Dedifferentiated amniotic fluid mesenchymal stem cell (primary cell): ENCODE results near the gene OS9.
"Not testable (repeated sequence)": the region's sequence is repeated elsewhere in the genome, so short reads cannot be mapped to it uniquely, and the experiment has no call there.

Experiments used
- DNase-seq: peaks from one replicate; pipeline ENCODE4 v3.0.0-alpha.2; 2016; ENCODE audit errors: extremely low spot score

Gene OS9

DNA sequence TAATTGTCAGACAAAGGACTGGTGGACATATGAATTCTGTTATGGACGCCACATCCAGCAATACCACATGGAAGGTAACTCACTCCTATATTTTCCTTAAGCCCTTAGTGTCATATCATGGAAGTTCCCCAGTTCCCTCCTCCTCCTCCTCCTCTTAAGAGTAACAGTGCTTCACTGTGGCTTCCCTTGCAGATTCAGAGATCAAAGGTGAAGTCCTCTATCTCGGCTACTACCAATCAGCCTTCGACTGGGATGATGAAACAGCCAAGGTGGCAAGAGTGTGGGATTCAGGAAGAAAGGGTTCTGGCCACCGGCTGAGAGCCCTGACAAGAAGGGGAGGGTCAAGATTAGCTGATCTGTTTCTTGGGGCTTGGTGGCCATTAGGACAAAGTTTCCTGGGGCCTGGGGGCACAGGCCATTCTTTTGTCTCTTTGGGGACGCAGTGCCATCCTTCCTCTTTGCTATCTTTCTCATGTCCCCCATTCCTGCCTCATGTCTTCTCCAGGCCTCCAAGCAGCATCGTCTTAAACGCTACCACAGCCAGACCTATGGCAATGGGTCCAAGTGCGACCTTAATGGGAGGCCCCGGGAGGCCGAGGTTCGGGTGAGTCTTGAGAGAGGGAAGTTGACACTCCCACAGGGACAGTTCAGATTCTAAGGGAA lies 2.0 kb downstream of the OS9 start:
- no peak for DNase-seq

DNA sequence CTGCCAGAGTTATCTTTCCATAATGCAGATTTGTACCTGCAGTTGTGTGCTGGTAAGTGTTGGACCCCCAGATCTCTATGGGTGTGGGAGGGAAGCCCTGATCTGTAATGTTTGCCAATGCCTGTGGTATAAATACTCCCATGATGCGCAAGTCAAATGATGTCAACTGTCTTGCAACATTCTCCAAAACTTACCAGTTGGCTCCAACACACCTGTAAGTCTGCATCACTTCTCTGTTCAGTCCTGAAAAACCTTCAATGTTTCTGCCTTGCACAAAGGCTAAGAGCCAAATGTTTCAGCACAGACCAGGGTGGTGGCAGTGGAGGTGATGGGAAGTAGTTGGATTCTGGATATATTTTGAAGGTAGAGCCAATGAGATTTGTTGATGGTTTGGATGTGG lies 3.1 kb downstream of the OS9 start:
- DNase-seq: no peak

DNA sequence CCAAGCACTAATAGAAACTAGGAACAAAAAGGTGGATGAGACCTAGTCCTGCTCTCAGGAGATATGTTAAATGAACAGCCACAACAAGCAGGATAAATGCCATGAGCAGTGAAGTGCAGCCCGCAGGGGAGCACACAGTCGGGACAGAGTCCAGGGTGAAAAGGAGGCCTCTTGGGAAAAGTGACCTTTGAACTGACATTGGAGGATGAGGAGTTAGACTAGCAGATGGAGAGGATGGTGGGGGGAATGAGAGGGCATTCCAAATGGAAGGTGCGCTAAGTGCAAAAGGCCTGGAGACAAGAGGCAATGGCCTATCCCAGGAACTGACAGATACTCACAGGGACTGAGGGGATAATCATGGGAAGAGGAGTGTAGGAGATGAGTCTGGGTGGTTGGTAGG lies 4.5 kb downstream of the OS9 start:
- no peak for DNase-seq

DNA sequence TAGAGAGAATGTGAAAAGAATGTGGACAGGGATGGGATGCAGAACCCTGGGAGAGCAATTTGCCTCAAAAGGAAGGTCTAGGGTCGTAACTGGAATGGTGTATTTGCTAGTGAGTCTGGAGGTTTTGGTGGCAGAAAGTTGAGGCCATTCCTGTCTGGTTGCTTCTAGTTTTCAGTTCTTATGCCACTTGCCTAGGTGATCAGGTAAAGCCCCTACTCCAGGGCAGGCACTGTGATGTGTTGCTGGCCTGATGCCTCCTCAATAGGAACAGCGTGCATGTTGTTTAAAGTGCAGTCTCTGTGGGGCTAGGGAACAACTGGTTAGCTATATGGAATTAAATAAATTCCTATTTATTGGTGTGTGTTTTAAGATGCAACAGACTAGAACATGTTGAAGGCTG lies 6.4 kb downstream of the OS9 start:
- DNase-seq: no peak

DNA sequence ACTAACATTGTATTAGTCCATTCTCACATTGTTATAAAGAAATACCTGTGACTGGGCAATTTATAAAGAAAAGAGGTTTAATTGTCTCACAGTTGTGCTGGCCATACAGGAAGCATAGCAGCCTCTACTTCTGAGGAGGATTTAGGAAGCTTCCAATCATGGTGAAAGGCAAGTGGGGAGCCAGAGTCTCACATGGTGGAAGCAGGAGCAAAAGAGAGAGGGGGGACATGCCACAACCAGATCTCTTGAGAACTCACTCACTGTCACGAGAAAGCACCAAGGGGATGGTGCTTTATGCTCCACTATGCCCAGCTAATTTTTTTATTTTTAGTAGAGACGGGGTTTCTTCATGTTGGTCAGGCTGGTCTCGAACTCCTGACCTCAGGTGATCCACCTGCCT lies 13.3 kb downstream of the OS9 start:
- DNase-seq: no peak

DNA sequence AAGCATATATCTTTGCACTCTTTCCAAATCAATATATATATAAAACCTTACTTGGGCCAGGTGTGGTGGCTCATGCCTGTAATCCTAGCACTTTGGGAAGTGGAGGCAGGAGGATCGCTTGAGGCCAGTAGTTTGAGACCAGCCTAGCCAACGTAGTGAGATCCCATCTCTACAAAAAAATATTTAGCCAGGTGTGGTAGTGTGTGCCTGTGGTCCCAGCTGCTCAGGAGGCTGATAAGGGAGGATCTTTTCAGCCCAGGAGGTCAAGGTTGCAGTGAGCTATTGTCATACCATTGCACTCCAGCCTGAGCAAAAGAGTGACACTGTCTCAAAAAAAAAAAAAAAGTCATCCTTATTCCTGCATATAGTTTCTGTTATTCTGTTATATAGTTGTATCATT lies 14.4 kb downstream of the OS9 start:
- no peak for DNase-seq

DNA sequence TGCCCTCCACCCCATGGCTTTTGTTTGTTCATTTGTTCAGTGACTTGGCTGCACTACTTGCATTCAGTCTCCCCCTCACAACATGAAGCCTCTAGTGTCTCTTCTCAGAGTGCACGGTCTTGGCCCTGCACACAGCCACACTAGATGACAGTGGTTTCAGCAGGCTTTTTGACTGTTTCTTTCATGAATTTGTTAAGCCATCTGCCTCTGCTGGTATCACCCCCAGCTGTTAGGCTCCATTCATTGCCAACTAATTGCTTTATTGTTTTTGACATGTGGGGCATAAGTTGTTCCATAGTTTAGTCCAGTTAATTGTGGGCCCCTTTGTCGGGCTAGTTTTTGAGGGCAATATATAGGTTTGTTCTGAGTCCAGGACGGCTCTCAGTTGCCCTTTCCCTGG lies 18.8 kb downstream of the OS9 start:
- DNase-seq: no peak

DNA sequence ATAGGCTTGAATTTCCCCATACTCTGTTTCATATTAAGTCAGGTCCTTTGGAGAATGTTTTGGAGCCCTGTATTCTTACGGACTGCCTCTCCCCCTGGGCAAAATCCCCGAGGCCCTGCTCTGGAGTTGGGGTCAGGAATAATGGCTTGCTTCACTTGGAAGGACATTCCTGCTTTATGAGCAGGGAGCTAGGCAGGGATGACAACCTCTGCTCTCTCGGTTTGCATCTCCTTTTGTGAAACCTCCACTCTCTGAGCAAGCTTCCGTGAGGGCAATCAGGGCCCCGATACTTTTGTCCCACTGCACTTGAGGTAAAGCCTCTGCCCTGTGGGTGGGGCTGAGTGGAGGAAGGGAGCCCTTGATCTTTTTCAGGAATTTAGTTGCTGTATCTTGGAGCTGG lies 19.3 kb downstream of the OS9 start:
- DNase-seq: no peak

DNA sequence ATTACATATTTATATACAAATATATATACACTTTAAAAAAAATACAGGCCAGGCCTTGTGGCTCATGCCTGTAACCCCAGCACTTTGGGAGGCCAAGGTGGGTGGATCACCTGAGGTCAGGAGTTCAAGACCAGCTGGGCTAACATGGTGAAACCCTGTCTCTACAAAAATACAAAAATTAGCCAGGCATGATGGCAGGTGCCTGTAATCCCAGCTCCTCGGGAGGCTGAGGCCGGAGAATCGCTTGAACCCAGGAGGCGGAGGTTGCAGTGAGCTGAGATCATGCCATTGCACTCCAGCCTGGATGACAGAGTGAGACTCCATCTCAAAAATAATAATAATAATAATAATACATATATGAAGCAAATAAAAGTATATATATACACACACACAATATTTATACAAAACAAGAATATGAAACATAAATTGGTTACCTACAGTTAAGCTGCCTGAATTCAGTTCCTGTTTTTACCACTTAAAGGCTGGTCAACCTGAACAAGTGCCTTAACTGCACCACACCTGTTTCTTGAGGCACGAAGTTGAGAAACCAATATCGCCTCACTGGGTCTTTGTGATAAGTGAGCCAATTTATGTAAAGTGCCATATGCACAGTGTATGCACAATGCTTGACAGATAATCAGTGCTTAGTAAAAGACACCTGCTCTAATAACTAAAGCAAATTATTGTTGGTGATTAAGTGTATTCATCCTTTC lies 21.3 kb downstream of the OS9 start:
- DNase-seq: not testable (repeated sequence)

DNA sequence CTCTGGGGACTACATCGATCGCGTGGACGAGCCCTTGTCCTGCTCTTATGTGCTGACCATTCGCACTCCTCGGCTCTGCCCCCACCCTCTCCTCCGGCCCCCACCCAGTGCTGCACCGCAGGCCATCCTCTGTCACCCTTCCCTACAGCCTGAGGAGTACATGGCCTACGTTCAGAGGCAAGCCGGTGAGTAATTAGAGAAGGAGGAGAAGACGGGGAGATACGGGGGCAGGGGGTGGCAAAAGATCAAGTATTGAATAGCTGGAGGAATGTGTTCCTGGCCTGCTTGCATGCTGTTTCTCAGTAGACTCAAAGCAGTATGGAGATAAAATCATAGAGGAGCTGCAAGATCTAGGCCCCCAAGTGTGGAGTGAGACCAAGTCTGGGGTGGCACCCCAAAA lies 21.9 kb downstream of the OS9 start:
- DNase-seq: no peak

DNA sequence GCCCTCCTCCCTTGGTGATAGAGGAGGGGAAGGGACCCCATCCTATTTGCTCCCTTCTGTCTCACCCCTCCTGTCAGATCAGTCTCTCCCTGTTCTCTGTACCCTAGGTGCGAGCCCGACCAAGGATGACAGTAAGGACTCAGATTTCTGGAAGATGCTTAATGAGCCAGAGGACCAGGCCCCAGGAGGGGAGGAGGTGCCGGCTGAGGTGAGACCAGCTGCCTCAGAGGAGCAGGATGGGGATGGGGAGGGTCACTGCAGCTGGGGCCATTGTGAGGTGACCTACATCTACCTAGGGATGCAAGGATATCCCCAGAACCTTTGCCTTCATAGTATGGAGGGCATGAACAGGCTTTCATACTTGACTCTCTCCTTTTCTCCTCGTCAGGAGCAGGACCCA lies 22.4 kb downstream of the OS9 start:
- DNase-seq: no peak

DNA sequence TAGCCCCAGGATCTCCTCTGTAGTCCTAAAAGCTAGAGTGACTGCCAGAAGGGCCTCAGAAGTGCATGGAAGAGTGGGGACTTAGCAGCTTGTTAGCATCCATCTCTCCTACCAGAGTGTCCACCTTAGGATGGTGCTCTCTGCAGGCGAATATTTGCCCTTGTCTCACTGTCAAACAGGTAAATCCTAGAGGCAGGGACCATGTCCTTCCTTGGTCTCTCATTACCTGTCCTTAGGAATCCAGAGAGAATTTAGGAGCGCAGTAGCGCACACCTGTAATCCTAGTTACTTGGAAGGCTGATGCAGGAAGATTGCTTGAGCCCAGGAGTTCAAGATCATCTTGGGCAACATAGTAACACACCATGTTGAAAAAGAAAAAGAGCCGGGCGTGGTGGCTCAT lies 23.2 kb downstream of the OS9 start:
- no peak for DNase-seq

DNA sequence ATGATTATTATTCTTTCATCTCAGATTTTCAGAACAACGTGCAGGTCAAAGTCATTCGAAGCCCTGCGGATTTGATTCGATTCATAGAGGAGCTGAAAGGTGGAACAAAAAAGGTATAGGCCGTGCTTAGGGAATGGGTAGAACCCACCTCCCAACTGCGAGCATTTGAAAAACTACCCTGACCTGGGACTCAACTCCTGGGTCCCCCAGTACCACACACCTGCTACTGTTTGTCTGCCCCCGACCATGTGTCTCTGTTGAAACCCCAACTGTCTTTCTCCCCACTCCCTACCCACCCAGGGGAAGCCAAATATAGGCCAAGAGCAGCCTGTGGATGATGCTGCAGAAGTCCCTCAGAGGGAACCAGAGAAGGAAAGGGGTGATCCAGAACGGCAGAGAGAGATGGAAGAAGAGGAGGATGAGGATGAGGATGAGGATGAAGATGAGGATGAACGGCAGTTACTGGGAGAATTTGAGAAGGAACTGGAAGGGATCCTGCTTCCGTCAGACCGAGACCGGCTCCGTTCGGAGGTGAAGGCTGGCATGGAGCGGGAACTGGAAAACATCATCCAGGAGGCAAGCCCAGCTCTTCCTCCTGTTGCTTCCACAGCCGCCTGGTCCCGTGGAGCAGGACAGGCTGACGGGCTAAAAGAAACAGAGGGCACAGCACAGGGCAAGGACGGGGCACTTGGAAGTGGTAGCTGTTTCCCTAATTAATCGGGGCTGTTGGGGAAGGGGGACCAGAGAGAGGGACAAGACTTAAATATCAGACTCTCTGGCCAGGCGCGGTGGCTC lies 24.1 kb downstream of the OS9 start:
- no peak for DNase-seq

DNA sequence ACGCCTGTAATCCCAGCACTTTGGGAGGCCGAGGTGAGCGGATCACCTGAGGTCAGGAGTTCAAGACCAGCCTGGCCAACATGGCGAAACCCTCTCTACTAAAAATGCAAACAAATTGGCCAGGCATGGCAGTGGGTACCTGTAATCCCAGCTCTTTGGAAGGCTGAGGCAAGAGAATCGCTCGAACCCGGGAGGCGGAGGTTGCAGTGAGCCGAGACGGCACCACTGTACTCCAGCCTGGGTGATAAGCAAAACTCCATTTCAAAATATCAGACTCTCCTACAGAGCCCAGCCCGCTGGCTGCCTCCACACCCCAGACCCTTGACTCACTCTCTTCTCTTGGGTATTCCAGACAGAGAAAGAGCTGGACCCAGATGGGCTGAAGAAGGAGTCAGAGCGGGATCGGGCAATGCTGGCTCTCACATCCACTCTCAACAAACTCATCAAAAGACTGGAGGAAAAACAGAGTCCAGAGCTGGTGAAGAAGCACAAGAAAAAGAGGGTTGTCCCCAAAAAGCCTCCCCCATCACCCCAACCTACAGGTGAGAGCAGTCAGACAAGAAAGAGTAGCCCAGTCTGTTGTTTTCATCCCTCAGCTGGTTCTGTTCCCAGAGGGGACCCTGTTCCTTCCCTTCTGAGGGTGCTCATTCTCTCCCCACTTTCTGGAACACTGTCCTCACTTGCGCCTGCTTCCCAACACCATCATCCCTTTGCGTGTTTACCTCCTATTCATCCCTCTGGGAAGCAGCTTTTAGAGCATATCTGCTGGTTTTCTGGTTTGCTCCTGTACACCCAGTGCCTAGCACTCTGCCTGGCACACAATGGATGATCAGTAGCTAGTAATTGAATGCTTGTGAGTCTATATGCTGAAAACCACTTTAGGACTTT lies 25.0 kb downstream of the OS9 start:
- DNase-seq: no peak

DNA sequence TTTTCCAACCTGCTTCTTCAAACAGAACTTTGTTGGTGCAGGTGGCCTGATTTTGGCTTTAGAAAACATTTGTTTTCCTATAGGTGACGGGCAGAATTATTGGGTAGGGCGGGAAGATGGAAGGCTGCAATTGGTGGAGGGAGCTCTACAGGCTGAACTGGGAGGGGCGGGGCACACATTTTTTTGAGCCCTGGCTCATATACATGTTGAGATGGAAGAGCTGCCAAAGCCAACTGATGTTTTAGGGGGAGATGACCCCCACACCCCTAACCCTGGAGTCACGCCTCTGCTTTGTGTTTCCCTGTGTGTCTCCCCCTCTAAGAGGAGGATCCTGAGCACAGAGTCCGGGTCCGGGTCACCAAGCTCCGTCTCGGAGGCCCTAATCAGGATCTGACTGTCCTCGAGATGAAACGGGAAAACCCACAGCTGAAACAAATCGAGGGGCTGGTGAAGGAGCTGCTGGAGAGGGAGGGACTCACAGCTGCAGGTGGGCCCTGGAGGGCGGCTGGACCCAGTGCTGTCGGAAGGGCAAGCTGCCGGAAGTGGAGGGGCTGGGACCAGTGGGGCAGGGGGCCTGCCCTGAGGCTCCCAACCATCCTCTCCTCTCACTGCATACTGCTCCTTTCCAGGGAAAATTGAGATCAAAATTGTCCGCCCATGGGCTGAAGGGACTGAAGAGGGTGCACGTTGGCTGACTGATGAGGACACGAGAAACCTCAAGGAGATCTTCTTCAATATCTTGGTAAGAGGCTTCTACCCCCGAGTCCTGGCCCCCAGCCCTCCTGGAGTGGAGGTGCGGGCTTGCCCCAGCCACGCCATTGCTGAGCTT lies 26.1 kb downstream of the OS9 start:
- no peak for DNase-seq

DNA sequence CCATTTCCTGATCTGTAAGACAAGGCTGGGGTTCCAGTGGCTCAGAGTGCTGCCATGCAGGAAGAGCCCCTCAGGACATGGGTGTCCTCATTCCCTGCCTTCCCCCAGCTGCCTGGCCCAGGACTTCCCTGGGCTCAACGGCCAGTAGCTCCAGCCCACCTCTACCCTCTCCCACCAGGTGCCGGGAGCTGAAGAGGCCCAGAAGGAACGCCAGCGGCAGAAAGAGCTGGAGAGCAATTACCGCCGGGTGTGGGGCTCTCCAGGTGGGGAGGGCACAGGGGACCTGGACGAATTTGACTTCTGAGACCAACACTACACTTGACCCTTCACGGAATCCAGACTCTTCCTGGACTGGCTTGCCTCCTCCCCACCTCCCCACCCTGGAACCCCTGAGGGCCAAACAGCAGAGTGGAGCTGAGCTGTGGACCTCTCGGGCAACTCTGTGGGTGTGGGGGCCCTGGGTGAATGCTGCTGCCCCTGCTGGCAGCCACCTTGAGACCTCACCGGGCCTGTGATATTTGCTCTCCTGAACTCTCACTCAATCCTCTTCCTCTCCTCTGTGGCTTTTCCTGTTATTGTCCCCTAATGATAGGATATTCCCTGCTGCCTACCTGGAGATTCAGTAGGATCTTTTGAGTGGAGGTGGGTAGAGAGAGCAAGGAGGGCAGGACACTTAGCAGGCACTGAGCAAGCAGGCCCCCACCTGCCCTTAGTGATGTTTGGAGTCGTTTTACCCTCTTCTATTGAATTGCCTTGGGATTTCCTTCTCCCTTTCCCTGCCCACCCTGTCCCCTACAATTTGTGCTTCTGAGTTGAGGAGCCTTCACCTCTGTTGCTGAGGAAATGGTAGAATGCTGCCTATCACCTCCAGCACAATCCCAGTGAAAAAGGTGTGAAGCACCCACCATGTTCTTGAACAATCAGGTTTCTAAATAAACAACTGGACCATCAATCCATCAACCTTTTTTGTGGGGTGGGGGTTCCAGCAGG lies 27.0 kb downstream of the OS9 start:
- no peak for DNase-seq

DNA sequence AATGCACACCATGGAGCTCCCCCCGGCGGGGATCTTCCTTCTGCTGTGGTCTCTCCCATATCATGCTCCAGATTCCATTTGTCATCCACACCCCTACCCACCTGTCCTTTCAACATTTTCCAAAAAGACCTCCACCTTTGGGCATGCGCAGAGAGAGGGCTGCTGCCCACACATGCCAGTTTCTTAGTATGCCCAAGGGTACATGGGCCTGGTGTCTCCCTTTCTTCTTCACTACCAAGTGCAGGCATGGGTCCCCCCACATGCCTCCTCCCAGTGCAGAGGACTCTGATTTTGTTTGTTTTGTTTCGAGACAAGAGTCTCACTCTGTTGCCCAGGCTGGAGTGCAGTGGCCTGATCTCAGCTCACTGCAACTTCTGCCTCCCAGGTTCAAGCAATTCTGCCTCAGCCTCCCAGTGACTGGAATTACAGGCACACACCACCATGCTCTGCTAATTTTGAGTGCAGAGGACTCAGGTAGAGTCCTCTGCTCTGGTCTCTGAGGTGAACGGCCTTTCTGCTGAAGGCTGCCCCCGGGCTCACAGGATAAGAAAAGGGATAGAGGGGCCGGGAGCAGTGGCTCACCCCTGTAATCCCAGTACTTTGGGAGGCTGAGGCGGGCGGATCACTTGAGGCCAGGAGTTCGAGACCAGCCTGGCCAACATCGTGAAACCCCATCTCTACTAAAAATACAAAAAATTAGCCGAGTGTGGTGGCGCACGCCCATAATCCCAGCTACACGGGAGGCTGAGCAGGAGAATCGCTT lies 28.1 kb downstream of the OS9 start:
- not testable (repeated sequence) for DNase-seq

DNA sequence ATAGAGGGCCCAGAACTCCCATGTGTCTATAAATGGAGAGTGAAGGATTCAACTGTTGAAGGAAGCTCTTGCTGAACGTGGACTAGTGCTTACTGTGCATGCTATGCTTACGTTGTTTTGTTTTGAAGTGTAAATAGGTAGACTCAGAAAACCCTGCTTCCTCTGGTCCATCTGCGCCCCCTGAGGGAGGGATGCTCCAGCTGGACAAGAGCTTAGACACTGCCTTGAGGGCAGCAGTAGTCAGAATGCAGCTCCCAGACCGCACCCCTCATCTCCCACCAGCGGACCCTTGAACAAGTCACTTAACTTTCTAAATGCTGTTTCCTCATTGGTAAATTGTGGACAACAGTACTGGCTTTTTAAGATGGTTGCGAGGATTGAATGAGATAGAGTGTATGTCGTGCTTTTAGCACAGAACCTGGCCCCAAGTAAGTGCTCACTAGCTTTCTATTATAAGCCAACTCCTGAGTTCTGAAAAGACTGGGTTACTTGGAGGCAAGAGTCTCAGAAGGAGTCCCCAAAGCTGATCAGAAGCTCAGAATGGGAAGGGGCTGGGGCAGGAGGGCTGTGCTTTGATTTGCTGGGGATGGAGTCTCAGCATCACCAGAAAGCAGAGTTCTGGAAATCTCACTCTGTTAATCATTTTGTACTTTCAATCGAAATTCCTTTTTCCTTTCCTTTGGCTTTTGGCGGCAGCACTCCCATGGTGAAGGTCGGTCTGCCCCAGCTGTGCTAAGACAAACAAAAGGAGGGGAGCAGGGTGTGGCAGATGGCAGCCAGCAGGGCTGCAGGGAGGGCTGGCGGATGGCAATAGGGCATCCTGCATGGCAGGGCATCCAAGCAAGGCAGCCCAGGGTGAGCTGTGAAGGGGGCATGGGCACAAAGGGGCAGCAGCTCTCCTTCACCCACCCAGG lies 29.0 kb downstream of the OS9 start:
- DNase-seq: no peak
